Thoracic aorta (tissue), 2 donors: ENCODE measurements around the gene IL6ST. TPM values are rescaled to one million over a fixed set of nuclear protein-coding genes. Genes with fewer than 3 reads are reported as not detected.
"Not testable (repeated sequence)": the region's sequence is repeated elsewhere in the genome, so short reads cannot be mapped to it uniquely, and the experiment has no call there.

Experiments used
- ATAC-seq: fragments of 150-250 bp; one replicate; pipeline ENCODE4 v1.8.0; 2017; ENCODE audit warnings: low read depth; ENCODE audit not compliant: insufficient number of reproducible peaks, low FRiP score
- DNase-seq: peaks from one replicate; pipeline ENCODE4 v3.0.0-alpha.2; 2020; ENCODE audit warnings: low spot score
- H3K27ac ChIP-seq, 2 donors: fragments of 200-600 bp; sonication (generic); 1 replicate in 1 of 2; 2 replicates in 1 of 2; pipeline ENCODE4 v1.5.1; 2016; ENCODE audit warnings: mild to moderate bottlenecking in 2 of 2, moderate library complexity in 2 of 2
- H3K27me3 ChIP-seq: fragments of 200-600 bp; sonication (generic); replicated peaks from 2 replicates; pipeline ENCODE4 v1.6.0; 2016; ENCODE audit warnings: mild to moderate bottlenecking; ENCODE audit not compliant: insufficient read depth
- H3K36me3 ChIP-seq: fragments of 200-600 bp; sonication (generic); one replicate; pipeline ENCODE4 v1.5.1; 2016
- H3K4me1 ChIP-seq, 2 donors: fragments of 200-600 bp; sonication (generic); 1 replicate in 1 of 2; 2 replicates in 1 of 2; pipeline versions ENCODE4 v1.5.1 to v1.6.0; 2016; ENCODE audit warnings: low read depth in 2 of 2, mild to moderate bottlenecking in 1 of 2; ENCODE audit not compliant: control insufficient read depth in 1 of 2
- H3K4me3 ChIP-seq: fragments of 200-600 bp; sonication (generic); 2 replicates; pipeline ENCODE4 v1.5.1; 2016; ENCODE audit warnings: mild to moderate bottlenecking
- H3K9me3 ChIP-seq: fragments of 200-600 bp; sonication (generic); 2 replicates; pipeline ENCODE4 v1.5.1; 2016
- total RNA-seq, 2 donors: library from RNA; depleted of rRNA; stranded (reverse); fragments of >200 nt; gene quantifications; one replicate each; pipeline versions ENCODE4 v1.1.0 to v1.2.3, GENCODE V29; 2016
- TF ChIP-seq, protein P1 (sequence below): fragments of 200-600 bp; sonication (generic); IDR thresholded peaks from one replicate; pipeline ENCODE4 v1.5.1; 2019; ENCODE audit warnings: antibody characterized with exemption

Gene IL6ST
- total RNA-seq, 2 donors from 2014 or later: 236 to 490 TPM

DNA sequence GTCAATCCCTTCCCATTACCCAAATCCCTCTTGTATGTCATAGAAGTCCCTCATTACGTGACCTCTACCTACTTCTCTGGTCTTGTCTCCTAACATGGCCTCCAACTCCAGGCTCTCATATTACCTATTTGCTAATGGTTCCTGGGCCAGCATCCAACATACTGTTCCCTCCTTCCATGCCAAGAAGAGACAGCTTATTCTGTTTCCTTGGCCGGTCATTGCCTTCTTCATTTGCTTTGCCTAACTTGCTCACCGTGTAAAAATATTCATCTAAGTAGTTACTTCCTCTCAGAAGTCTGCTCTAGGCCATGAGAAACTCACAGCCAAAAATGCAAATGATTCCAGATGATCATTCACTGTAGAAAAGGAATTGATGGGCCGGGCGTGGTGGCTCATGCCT lies 8.9 kb upstream of the IL6ST start:
- no peak for ATAC-seq
- Histone ChIP-seq H3K27ac (no peak overlapping the region), H3K4me1 (no peaks in the 10 kb centered on the region), H3K36me3 (no peaks in the 10 kb centered on the region), H3K9me3 (peaks cover 6% of the 10 kb centered on the region), H3K4me3 (no peak overlapping the region), H3K27me3 (no peaks in the 10 kb centered on the region)
- DNase-seq: no peak
- TF ChIP-seq, protein P1, sequence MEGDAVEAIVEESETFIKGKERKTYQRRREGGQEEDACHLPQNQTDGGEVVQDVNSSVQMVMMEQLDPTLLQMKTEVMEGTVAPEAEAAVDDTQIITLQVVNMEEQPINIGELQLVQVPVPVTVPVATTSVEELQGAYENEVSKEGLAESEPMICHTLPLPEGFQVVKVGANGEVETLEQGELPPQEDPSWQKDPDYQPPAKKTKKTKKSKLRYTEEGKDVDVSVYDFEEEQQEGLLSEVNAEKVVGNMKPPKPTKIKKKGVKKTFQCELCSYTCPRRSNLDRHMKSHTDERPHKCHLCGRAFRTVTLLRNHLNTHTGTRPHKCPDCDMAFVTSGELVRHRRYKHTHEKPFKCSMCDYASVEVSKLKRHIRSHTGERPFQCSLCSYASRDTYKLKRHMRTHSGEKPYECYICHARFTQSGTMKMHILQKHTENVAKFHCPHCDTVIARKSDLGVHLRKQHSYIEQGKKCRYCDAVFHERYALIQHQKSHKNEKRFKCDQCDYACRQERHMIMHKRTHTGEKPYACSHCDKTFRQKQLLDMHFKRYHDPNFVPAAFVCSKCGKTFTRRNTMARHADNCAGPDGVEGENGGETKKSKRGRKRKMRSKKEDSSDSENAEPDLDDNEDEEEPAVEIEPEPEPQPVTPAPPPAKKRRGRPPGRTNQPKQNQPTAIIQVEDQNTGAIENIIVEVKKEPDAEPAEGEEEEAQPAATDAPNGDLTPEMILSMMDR: no peak

DNA sequence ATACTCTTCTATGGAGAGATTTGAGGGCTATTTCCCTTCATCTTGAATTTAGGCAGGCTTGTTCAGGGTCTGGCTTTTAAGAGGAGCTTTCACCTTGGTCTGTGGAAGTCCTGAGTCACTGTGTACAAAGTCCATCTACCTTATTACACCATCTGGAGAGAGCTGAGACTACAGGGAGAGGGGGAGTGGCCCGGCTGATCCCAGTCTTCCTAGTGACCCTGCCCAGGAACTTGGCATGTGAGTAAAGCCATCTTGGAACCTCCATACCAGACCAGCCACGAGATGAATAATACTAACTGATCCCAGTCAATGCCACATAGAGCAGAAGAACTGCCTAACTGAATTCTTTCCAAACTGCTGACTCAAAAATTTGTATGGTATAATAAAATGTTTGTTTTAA lies 8.4 kb upstream of the IL6ST start:
- no peaks in the 10 kb centered on the region for H3K4me1 ChIP-seq
- DNase-seq: no peak
- TF ChIP-seq, protein P1: no peak
- H3K9me3 ChIP-seq: peaks cover 6% of the 10 kb centered on the region
- H3K27ac ChIP-seq: no peak overlapping the region
- no peak for ATAC-seq
- H3K36me3 ChIP-seq: no peaks in the 10 kb centered on the region
- no peaks in the 10 kb centered on the region for H3K27me3 ChIP-seq
- H3K4me3 ChIP-seq: no peak overlapping the region

DNA sequence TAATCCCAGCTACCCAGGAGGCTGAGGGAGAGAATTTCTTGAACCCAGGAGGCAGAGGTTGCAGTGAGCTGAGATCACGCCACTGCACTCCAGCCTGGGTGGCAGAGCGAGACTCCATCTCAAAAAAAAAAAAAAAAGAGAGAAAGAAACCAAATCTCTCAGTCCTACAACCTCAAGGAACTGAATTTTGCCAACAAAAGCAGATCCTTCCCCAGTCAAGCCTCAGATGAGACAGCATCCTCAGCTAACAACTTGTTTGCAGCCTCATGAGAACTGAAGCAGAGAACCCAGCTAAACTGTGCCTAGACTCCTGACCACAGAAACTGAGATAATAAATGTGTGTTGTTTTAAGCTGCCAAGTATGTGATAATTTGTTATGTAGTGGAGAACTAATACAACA lies 7.5 kb upstream of the IL6ST start:
- H3K27me3 ChIP-seq: no peaks in the 10 kb centered on the region
- DNase-seq: no peak
- H3K27ac ChIP-seq: no peak overlapping the region
- H3K4me1 ChIP-seq: no peaks in the 10 kb centered on the region
- peaks cover 6% of the 10 kb centered on the region for H3K9me3 ChIP-seq
- TF ChIP-seq, protein P1: no peak
- H3K36me3 ChIP-seq: no peaks in the 10 kb centered on the region
- ATAC-seq: no peak
- no peak overlapping the region for H3K4me3 ChIP-seq

DNA sequence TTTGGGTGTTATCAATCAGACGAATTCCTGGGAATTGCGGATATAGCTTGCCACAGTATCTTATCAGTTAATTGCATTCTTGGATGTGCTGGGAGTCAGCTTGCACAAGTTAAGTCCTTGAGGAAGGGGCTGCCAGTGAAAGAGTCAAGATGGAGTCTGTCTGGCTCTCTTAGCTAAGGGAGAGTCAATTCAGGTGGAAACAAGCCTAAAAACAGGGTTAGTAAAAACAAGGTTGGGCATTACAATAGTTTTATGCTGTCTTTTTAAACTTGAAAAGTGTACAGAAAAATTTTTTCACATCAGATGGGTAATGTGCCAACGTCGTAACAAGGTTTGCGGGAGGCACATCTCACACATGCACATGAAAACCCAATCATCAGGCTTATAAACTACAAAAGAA lies 5.5 kb upstream of the IL6ST start:
- ATAC-seq: not testable (repeated sequence)

DNA sequence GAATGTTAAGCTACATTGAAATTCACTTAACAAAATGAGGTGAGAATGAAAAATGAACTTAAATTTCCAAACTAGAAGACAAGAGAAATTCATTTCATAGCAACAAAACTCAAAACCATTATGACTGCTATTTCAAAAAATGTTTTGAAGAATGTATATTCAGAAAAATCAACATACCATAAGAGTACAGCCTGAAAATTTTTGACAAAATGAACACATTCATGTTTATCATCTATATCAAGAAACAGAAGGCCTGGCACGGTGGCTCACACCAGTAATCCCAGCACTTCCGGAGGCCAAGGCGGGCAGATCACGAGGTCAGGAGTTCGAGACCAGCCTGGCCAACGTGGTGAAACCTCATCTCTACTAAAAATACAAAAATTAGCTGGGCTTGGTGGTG lies 4.2 kb upstream of the IL6ST start:
- H3K9me3 ChIP-seq: peaks cover 6% of the 10 kb centered on the region
- H3K27ac ChIP-seq: no peak overlapping the region
- ATAC-seq (no peak), DNase-seq (no peak)
- no peaks in the 10 kb centered on the region for H3K27me3 ChIP-seq
- TF ChIP-seq, protein P1: no peak
- peaks cover 0 to 4% of the 10 kb centered on the region in 2 donors for H3K4me1 ChIP-seq
- H3K36me3 ChIP-seq: no peaks in the 10 kb centered on the region
- no peak overlapping the region for H3K4me3 ChIP-seq

More for the DNA sequence above, 5.5 kb upstream of the IL6ST start:
- H3K27ac ChIP-seq, H3K9me3 ChIP-seq, H3K36me3 ChIP-seq, H3K27me3 ChIP-seq, DNase-seq, H3K4me1 ChIP-seq, H3K4me3 ChIP-seq: not testable (repeated sequence)

DNA sequence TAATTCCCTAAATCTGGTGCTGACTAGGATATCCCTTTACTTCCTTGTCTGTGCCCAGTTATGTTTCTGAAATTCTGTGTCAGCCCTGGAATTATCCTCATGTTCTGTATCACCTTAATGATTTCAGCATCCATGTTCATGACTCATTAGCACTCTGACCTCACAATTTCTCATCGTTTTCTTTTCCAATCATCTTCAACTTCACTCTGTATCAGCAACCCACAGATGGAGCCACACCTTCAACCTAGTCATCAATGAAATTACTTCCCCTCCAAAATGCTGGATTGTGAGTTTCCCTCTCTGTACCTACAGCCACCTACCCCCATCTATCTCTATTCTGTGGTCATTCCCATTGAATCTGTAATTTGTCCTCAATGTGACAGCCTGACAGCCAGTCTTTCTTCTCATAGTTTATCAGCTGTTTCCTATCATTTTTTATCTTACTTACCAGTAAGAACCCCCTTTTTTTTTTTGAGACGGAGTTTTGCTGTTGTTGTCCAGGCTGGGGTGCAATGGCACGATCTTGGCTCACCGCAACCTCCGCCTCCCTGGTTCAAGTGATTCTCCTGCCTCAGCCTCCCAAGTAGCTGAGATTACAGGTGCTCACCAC lies 3.1 kb upstream of the IL6ST start:
- Histone ChIP-seq H3K27me3 (no peaks in the 10 kb centered on the region), H3K36me3 (no peaks in the 10 kb centered on the region), H3K4me1 (peaks cover under 1 to 4% of the 10 kb centered on the region in 2 donors), H3K4me3 (no peak overlapping the region), H3K27ac (no peak overlapping the region), H3K9me3 (peaks cover 6% of the 10 kb centered on the region)
- TF ChIP-seq, protein P1: no peak
- ATAC-seq: no peak
- DNase-seq: no peak
